Type B pancreatic cell (in vitro differentiated cells): ENCODE results near the gene CENPO. TPM values are rescaled to one million over a fixed set of nuclear protein-coding genes. Genes with fewer than 3 reads are reported as not detected.

ENCODE experiments used
- DNase-seq: peaks from one replicate; pipeline ENCODE4 v3.0.0; 2021; ENCODE audit warnings: mixed read lengths; ENCODE audit not compliant: unreplicated experiment; ENCODE audit errors: extremely low spot score
- H3K27ac Mint-ChIP-seq: 2 replicates; pipeline ENCODE4 v1.8.0; 2021; ENCODE audit warnings: mild to moderate bottlenecking, mixed read lengths
- H3K27me3 Mint-ChIP-seq: 2 replicates; pipeline ENCODE4 v1.8.0; 2021; ENCODE audit warnings: mixed read lengths
- H3K36me3 Mint-ChIP-seq: 2 replicates; pipeline ENCODE4 v1.8.0; 2021; ENCODE audit warnings: mixed read lengths
- H3K4me1 Mint-ChIP-seq: one replicate; pipeline ENCODE4 v1.8.0; 2021; ENCODE audit warnings: mixed read lengths; ENCODE audit not compliant: unreplicated experiment
- H3K4me3 Mint-ChIP-seq: 2 replicates; pipeline ENCODE4 v1.8.0; 2021; ENCODE audit warnings: mild to moderate bottlenecking, mixed read lengths
- H3K9me3 Mint-ChIP-seq: 2 replicates; pipeline ENCODE4 v1.8.0; 2021; ENCODE audit warnings: mixed read lengths
- total RNA-seq: library from RNA; stranded (reverse); gene quantifications from 2 replicates; pipeline ENCODE4 v1.2.1, GENCODE V29; 2021; ENCODE audit warnings: low replicate concordance
- TF ChIP-seq, protein P1 (sequence below): fragments of 200-600 bp; sonication (generic); conservative IDR thresholded peaks from 2 replicates; pipeline ENCODE4 v1.5.0; 2021; ENCODE audit warnings: antibody characterized with exemption, mild to moderate bottlenecking

The CENPO gene
- total RNA-seq, 1 donor from 2014 or later: 39.7 TPM

DNA sequence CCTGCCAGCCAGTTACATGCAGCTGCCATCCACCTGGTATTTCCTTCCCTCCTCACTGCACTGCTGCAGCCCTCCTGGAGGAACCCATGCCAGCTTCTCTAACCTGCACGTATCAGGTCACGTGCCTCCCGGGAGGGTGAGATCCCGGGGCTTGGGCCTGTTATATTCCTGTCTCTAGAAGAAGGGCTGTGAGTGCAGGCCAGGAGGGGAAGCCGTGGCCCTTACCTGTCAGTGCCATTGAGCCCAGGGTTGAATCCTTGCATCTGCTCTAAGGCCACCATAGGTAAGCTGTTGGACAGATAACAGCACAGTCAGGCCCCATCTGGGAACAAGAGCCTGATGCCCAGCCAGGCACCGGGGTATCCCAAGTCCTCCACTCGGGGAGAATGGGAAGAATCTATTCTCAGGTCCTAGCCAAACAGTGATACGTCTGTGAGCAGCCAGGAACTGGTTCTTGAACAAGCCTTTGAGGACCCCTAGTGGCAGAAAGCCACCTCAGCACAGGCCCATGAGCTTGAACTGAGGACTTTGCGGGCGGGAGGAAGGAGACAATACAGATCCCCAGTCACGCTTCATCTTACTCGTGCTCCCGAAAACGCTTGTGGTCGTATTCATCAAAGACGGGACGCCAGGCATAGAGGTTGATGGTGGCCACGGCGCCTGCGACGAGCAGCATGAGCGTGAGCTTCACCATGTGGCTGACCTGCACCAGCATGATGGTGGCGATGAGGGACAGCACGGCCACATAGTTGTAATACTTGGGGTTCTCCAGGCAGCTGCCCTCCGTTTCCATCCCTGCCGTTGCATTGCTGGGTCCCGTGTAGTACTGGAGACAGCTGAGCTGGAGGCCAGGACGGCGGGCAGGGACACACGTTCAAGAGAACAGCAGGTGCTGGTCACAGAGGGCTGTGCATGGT lies 34.4 kb downstream of the CENPO start:
- TF ChIP-seq, protein P1, sequence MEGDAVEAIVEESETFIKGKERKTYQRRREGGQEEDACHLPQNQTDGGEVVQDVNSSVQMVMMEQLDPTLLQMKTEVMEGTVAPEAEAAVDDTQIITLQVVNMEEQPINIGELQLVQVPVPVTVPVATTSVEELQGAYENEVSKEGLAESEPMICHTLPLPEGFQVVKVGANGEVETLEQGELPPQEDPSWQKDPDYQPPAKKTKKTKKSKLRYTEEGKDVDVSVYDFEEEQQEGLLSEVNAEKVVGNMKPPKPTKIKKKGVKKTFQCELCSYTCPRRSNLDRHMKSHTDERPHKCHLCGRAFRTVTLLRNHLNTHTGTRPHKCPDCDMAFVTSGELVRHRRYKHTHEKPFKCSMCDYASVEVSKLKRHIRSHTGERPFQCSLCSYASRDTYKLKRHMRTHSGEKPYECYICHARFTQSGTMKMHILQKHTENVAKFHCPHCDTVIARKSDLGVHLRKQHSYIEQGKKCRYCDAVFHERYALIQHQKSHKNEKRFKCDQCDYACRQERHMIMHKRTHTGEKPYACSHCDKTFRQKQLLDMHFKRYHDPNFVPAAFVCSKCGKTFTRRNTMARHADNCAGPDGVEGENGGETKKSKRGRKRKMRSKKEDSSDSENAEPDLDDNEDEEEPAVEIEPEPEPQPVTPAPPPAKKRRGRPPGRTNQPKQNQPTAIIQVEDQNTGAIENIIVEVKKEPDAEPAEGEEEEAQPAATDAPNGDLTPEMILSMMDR: peak; percentile 95
- no peak overlapping the region for H3K4me3 Mint-ChIP-seq
- H3K27me3 Mint-ChIP-seq: peaks cover 3% of the 10 kb centered on the region
- H3K36me3 Mint-ChIP-seq: peaks cover 4% of the 10 kb centered on the region
- H3K4me1 Mint-ChIP-seq: peaks cover 10% of the 10 kb centered on the region
- peak overlapping the region; percentile 24 for H3K27ac Mint-ChIP-seq
- no peak for DNase-seq
- no peaks in the 10 kb centered on the region for H3K9me3 Mint-ChIP-seq

DNA sequence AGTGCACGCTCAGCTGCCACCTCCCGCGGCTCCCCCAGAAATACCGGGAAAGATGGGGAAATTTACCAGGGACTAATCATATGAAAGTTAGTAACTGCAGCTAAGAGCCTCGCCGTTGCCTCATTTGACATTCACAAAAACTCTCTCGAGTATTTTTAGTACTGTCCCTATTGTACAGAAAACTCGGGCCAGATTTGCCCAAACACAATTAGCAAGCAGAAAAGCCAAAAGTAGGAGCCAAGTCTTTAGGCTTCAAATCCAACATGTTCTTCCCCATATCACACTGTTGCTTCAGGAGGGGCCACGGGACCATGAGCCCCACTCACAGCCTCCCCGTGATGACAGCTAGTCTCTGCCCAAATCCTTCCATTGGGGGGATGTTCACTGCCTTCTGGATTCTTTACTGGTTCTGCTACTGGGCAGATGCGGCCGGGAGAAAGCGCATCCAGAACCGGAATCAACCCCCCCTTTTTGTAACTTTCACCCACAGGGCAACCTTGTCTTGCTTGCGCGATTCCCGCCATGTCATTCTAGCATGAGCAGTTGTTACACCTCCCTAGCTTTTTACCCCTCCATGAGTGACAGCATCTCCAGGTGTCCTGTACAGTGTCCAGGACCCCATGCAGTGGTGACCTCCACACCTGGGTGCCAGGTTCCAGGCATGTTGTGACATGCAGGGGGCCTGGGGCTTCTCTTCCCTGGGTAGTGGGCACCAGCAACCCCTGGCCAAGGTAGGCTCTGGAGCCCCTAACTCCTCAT lies 35.2 kb downstream of the CENPO start:
- Mint-ChIP-seq H3K36me3 (peaks cover 8% of the 10 kb centered on the region), H3K4me3 (no peak overlapping the region), H3K9me3 (no peaks in the 10 kb centered on the region), H3K4me1 (peaks cover 19% of the 10 kb centered on the region), H3K27ac (no peak overlapping the region), H3K27me3 (peaks cover 3% of the 10 kb centered on the region)
- TF ChIP-seq, protein P1: no peak
- no peak for DNase-seq

DNA sequence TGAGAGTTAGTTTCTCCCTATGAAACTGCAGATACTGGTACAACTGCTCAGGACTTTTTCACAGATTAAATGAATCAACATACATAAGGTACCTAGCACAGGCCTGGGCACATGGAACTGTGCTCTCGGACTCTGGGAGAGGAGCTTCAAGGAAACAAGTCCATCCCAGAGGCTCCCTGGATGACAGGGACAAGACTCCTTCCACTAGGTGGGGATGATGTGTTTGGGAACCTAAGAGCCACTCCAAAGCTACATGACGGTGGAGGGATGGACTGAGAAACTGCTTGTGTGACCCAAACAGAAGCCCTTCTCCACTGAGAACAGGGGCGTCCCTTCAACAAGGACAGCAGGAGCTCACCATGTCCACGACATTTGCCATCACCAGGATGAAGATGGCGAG lies 37.1 kb downstream of the CENPO start:
- peaks cover 8% of the 10 kb centered on the region for H3K36me3 Mint-ChIP-seq
- H3K4me1 Mint-ChIP-seq: peaks cover 21% of the 10 kb centered on the region
- no peak overlapping the region for H3K4me3 Mint-ChIP-seq
- TF ChIP-seq, protein P1: no peak
- no peak overlapping the region for H3K27ac Mint-ChIP-seq
- DNase-seq: no peak
- peaks cover 3% of the 10 kb centered on the region for H3K27me3 Mint-ChIP-seq
- no peaks in the 10 kb centered on the region for H3K9me3 Mint-ChIP-seq

DNA sequence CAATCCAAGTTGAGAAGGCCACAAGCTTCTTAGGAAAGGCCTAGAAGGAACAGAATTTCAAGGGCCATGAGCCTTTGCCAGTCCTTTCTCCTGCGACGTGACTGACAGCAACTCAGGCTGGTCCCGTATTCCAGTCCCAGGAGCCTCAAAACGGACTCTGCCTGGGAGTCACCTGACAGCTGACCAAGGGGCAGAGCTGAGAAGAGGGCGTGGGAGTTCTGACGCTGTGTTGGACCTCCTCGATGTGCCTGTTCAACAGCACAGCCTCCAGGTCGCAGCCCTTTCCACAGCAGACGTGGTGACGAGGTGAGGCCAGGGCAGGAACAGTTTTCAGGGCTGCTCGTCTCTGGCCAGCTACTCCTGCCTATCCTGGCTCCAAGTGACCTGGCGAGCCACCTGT lies 37.6 kb downstream of the CENPO start:
- TF ChIP-seq, protein P1: no peak
- Mint-ChIP-seq H3K4me1 (peaks cover 21% of the 10 kb centered on the region), H3K27ac (no peak overlapping the region), H3K27me3 (peaks cover 3% of the 10 kb centered on the region), H3K4me3 (no peak overlapping the region), H3K36me3 (peaks cover 8% of the 10 kb centered on the region), H3K9me3 (no peaks in the 10 kb centered on the region)
- DNase-seq: no peak

DNA sequence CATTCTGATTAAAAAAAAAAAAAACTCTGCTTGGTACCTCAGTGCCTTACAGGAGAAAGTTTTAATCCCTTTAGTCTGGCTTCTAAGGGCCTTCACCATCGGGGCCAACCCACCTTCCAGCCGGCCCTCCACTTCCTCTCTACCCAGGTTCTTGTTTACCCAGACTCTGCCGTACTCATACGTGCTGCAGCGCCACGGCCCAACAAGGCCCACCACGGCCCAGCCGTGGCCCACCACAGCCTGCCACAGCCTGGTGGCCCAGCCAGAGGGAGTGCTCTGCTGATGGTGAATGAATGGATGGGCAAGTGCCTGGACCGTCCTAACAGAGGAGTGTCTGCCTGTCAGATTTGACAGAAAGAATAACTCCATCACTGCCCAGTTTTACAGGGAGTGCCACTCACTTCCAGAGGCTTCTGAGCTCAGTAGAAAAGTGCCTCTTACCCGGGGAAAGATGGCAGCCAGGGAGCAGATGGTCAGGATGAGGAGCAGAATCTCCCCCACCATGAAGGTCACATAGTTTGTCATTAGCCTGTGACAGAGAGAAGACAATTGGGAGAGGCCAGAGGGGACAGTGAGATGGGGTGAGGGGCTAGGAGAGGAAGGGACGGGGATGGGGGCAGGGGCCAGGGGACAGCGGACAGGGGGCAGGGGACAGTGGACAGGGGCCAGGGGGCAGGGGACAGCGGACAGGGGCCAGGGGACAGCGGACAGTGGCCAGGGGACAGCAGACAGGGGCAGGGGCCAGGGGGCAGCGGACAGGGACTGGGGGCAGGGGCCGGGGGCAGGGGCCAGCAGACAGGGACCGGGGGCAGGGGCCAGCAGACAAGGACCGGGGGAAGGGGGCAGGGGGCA lies 38.2 kb downstream of the CENPO start:
- Mint-ChIP-seq H3K4me3 (no peak overlapping the region), H3K27me3 (peaks cover 3% of the 10 kb centered on the region), H3K4me1 (peaks cover 21% of the 10 kb centered on the region), H3K27ac (no peak overlapping the region), H3K36me3 (peaks cover 8% of the 10 kb centered on the region), H3K9me3 (no peaks in the 10 kb centered on the region)
- TF ChIP-seq, protein P1: no peak
- no peak for DNase-seq
